GM20431 (cell line): ENCODE results near the gene CCDC192.
"Not testable (repeated sequence)": the region's sequence is repeated elsewhere in the genome, so short reads cannot be mapped to it uniquely, and the experiment has no call there.

Source experiments
- in situ Hi-C: fragments of 300-500 bp; cut with MseI, MboI; formaldehyde crosslinking; loops from one replicate; pipeline ENCODE4 v1.15.0; 2020; ENCODE audit warnings: low sequenced_read_pairs; ENCODE audit not compliant: unreplicated experiment

CCDC192 gene

GRCh38 chr5:127702926-127703561, at the start of gene CCDC192:
TSS of gene CCDC192 (plus strand) at chr5:127703391. CDS start at chr5:127703446, 55 bp downstream.
- in situ Hi-C loops = no loop called here

GRCh38 chr5:127656825-127657224, 46.4 kb upstream of the CCDC192 start:
- in situ Hi-C loops = no loop called here

- in situ Hi-C loops = no loop called here
These were observed 43.0 kb upstream of the CCDC192 start for GRCh38 chr5:127660047-127660733.

- in situ Hi-C loops = no loop called here
These were observed 39.1 kb upstream of the CCDC192 start for GRCh38 chr5:127664093-127664492.

- in situ Hi-C loops = no loop called here
These were observed 37.5 kb upstream of the CCDC192 start for GRCh38 chr5:127665641-127666040.

GRCh38 chr5:127666043-127666716, 37.0 kb upstream of the CCDC192 start:
- in situ Hi-C loops = no loop called here

GRCh38 chr5:127667926-127668325, 35.3 kb upstream of the CCDC192 start:
- in situ Hi-C loops = no loop called here

- in situ Hi-C loops = no loop called here
These were observed 32.0 kb upstream of the CCDC192 start for GRCh38 chr5:127671218-127671617.

GRCh38 chr5:127673117-127673800, 29.9 kb upstream of the CCDC192 start:
- in situ Hi-C loops = no loop called here

- in situ Hi-C loops = not testable (repeated sequence)
These were observed 26.2 kb upstream of the CCDC192 start for GRCh38 chr5:127676951-127677350.

- in situ Hi-C loops = not testable (repeated sequence)
These were observed 23.4 kb upstream of the CCDC192 start for GRCh38 chr5:127679691-127680330.

GRCh38 chr5:127680595-127680994, 22.6 kb upstream of the CCDC192 start:
- in situ Hi-C loops = no loop called here

GRCh38 chr5:127683008-127683407, 20.2 kb upstream of the CCDC192 start:
- in situ Hi-C loops = no loop called here

GRCh38 chr5:127684726-127685467, 18.3 kb upstream of the CCDC192 start:
- in situ Hi-C loops = no loop called here

- in situ Hi-C loops = no loop called here
These were observed 17.5 kb upstream of the CCDC192 start for GRCh38 chr5:127685662-127686061.

GRCh38 chr5:127686424-127686823, 16.8 kb upstream of the CCDC192 start:
- in situ Hi-C loops = no loop called here

- in situ Hi-C loops = no loop called here
These were observed 8.5 kb upstream of the CCDC192 start for GRCh38 chr5:127694518-127695171.

GRCh38 chr5:127695346-127695745, 7.8 kb upstream of the CCDC192 start:
- in situ Hi-C loops = no loop called here

GRCh38 chr5:127696683-127697082, 6.5 kb upstream of the CCDC192 start:
- in situ Hi-C loops = no loop called here
